Stimulated activated CD4-positive, alpha-beta T cell treated with anti-CD3 and anti-CD28 coated beads, TNF-alpha, amount 100 ng/mL, for 24 hours (primary cell): ENCODE measurements around the gene CPLANE1.
"Not testable (repeated sequence)": the region's sequence is repeated elsewhere in the genome, so short reads cannot be mapped to it uniquely, and the experiment has no call there.

ENCODE experiments used
- DNase-seq, 3 experiments: peaks; one replicate each; pipeline ENCODE4 v3.0.0-alpha.2; 2020; ENCODE audit warnings: low read depth in 3 of 3

CPLANE1 gene

GRCh38 chr5:37208883-37209797 is 40.0 kb downstream of the CPLANE1 start:
- no peak for DNase-seq

- no peak for DNase-seq
Observed at GRCh38 chr5:37207802-37208201, 41.4 kb downstream of the CPLANE1 start.

- DNase-seq, result no peak
Observed at GRCh38 chr5:37206736-37207135, 42.4 kb downstream of the CPLANE1 start.

- no peak for DNase-seq
Observed at GRCh38 chr5:37198842-37199241, 50.3 kb downstream of the CPLANE1 start.

- no peak for DNase-seq
Observed at GRCh38 chr5:37198061-37198460, 51.1 kb downstream of the CPLANE1 start.

- no peak for DNase-seq
Observed at GRCh38 chr5:37197340-37198050, 51.7 kb downstream of the CPLANE1 start.

GRCh38 chr5:37190592-37190991 is 58.6 kb downstream of the CPLANE1 start:
- no peak for DNase-seq

- DNase-seq, result no peak
Observed at GRCh38 chr5:37189355-37189754, 59.8 kb downstream of the CPLANE1 start.

GRCh38 chr5:37187465-37187977 is 61.7 kb downstream of the CPLANE1 start:
- no peak for DNase-seq

GRCh38 chr5:37184748-37185364 is 64.3 kb downstream of the CPLANE1 start:
- DNase-seq, result no peak

- no peak for DNase-seq
Observed at GRCh38 chr5:37182667-37183066, 66.5 kb downstream of the CPLANE1 start.

- DNase-seq, result no peak
Observed at GRCh38 chr5:37174928-37175327, 74.2 kb downstream of the CPLANE1 start.

- no peak for DNase-seq
Observed at GRCh38 chr5:37172957-37173356, 76.2 kb downstream of the CPLANE1 start.

- no peak for DNase-seq
Observed at GRCh38 chr5:37170856-37171255, 78.3 kb downstream of the CPLANE1 start.

- DNase-seq, result no peak
Observed at GRCh38 chr5:37166197-37166596, 83.0 kb downstream of the CPLANE1 start.

- no peak for DNase-seq
Observed at GRCh38 chr5:37165761-37166160, 83.4 kb downstream of the CPLANE1 start.

- no peak for DNase-seq
Observed at GRCh38 chr5:37153661-37154060, 95.5 kb downstream of the CPLANE1 start.

- DNase-seq, result no peak
Observed at GRCh38 chr5:37146896-37147295, 102.3 kb downstream of the CPLANE1 start.

GRCh38 chr5:37136694-37137093 is 112.5 kb downstream of the CPLANE1 start:
- no peak for DNase-seq

- not testable (repeated sequence) for DNase-seq
Observed at GRCh38 chr5:37135312-37135711, 113.9 kb downstream of the CPLANE1 start.

- no peak for DNase-seq
Observed at GRCh38 chr5:37133939-37134338, 115.2 kb downstream of the CPLANE1 start.

GRCh38 chr5:37132646-37133045 is 116.5 kb downstream of the CPLANE1 start:
- DNase-seq, result no peak
